ENCODE results near the gene ABCG2. TPM values are rescaled to one million over a fixed set of nuclear protein-coding genes. Genes with fewer than 3 reads are reported as not detected.
"Not testable (repeated sequence)": the region's sequence is repeated elsewhere in the genome, so short reads cannot be mapped to it uniquely, and the experiment has no call there.

The ABCG2 gene
- total and polyA plus RNA-seq, 5 donors from 2014 or later, result 0.27 to 0.69 (median 0.48) TPM

GRCh38 chr4:88134111-88134510 is 24.3 kb downstream of the ABCG2 start:
- no peak for DNase-seq
- Histone ChIP-seq H3K36me3 (ENCODE audit: control insufficient read depth, insufficient read depth, low read length) (no peaks in the 10 kb centered on the region), H3K4me1 (ENCODE audit: control insufficient read depth, insufficient read depth, low read length, poor library complexity, severe bottlenecking) (no peaks in the 10 kb centered on the region), H3K4me3 (ENCODE audit: low read depth, low read length) (no peak overlapping the region), H3K27me3 (ENCODE audit: control insufficient read depth, insufficient read depth, low read length) (no peaks in the 10 kb centered on the region), H3K9me3 (ENCODE audit: control insufficient read depth in 2 of 2, low read length in 2 of 2) (no peaks in the 10 kb centered on the region), H3K27ac (ENCODE audit: insufficient read depth, low read length, poor library complexity, severe bottlenecking) (no peak overlapping the region)
- Mint-ChIP-seq H3K4me1 (no peaks in the 10 kb centered on the region), H3K27ac (no peak overlapping the region), H3K4me3 (no peak overlapping the region), H3K27me3 (no peaks in the 10 kb centered on the region), H3K9me3 (peaks cover 0 to 5% (median 0%) of the 10 kb centered on the region in 7 donors), H3K36me3 (no peaks in the 10 kb centered on the region)
- no peak for ATAC-seq (ENCODE audit: low read depth in 2 of 2)

DNA sequence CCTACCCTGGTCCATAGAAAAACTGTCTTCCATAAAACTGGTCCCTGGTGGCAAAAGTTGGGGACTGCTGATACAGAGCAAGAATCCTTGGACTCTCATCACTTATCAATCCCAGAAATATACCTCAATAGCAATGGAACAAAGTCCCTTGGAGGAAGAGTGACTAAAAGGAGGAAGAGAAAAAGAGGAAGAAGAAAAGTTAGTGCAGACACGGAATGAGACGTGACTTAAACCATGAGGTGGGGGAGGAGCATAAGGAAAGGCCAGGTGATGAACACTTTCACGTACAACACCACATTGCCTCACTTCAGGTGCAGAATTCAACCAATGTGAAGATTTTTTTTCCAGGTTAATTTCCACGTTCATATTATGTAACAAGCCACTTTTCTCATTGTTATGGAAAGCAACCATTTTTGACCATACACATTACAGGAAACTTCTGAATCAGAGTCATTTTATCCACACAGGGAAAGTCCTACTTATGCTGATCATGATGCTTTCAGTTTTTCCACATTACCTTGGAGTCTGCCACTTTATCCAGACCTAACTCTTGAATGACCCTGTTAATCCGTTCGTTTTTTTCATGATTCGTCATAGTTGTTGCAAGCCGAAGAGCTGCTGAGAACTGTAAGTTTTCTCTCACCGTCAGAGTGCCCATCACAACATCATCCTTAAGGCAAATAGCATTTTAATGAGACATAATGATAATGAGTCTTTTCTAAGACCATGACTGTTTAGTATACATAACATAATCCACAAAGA is 27.7 kb downstream of the ABCG2 start:
- no peak for DNase-seq
- Histone ChIP-seq H3K4me1 (ENCODE audit: control insufficient read depth, insufficient read depth, low read length, poor library complexity, severe bottlenecking) (no peaks in the 10 kb centered on the region), H3K27me3 (ENCODE audit: control insufficient read depth, insufficient read depth, low read length) (no peaks in the 10 kb centered on the region), H3K4me3 (ENCODE audit: low read depth, low read length) (no peak overlapping the region), H3K36me3 (ENCODE audit: control insufficient read depth, insufficient read depth, low read length) (no peaks in the 10 kb centered on the region), H3K27ac (ENCODE audit: insufficient read depth, low read length, poor library complexity, severe bottlenecking) (no peak overlapping the region), H3K9me3 (ENCODE audit: control insufficient read depth in 2 of 2, low read length in 2 of 2) (no peaks in the 10 kb centered on the region)
- Mint-ChIP-seq H3K36me3 (no peaks in the 10 kb centered on the region), H3K9me3 (peaks cover 0 to 7% (median 2%) of the 10 kb centered on the region in 7 donors), H3K27me3 (no peaks in the 10 kb centered on the region), H3K27ac (no peak overlapping the region), H3K4me1 (no peaks in the 10 kb centered on the region), H3K4me3 (no peak overlapping the region)
- no peak for ATAC-seq (ENCODE audit: low read depth in 2 of 2)

- ATAC-seq (ENCODE audit: low read depth in 2 of 2) (no peak), DNase-seq (no peak)
- H3K27me3 Mint-ChIP-seq, result no peaks in the 10 kb centered on the region
- no peaks in the 10 kb centered on the region for H3K36me3 ChIP-seq (ENCODE audit: control insufficient read depth, insufficient read depth, low read length)
- H3K27ac Mint-ChIP-seq, result no peak overlapping the region
- H3K27ac ChIP-seq (ENCODE audit: insufficient read depth, low read length, poor library complexity, severe bottlenecking), result no peak overlapping the region
- no peak overlapping the region for H3K4me3 ChIP-seq (ENCODE audit: low read depth, low read length)
- H3K9me3 Mint-ChIP-seq, result peaks cover 0 to 7% (median 2%) of the 10 kb centered on the region in 7 donors
- H3K4me1 ChIP-seq (ENCODE audit: control insufficient read depth, insufficient read depth, low read length, poor library complexity, severe bottlenecking), result no peaks in the 10 kb centered on the region
- H3K27me3 ChIP-seq (ENCODE audit: control insufficient read depth, insufficient read depth, low read length), result no peaks in the 10 kb centered on the region
- H3K9me3 ChIP-seq (ENCODE audit: control insufficient read depth in 2 of 2, low read length in 2 of 2), result no peaks in the 10 kb centered on the region
- H3K4me3 Mint-ChIP-seq, result no peak overlapping the region
- H3K36me3 Mint-ChIP-seq, result no peaks in the 10 kb centered on the region
- no peaks in the 10 kb centered on the region for H3K4me1 Mint-ChIP-seq
Observed at GRCh38 chr4:88130003-88130402, 28.4 kb downstream of the ABCG2 start.

DNA sequence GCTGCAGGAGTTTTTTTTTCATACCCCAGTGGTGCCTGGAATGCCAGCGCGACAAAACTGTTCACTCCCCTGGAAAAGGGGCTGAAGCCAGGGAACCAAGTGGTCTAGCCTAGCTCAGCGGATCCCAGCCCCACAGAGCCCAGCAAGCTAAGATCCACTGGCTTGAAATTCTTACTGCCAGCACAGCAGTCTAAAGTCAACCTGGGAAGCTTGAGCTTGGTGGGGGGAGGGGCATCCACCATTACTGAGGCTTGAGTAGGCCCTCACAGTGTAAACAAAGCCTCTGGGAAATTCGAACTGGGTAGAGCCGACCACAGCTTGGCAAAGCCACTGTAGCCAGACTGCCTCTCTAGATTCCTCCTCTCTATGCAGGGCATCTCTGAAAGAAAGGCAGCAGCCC is 36.2 kb downstream of the ABCG2 start:
- ATAC-seq (ENCODE audit: low read depth in 2 of 2); H3K27me3 ChIP-seq (ENCODE audit: control insufficient read depth, insufficient read depth, low read length); H3K4me3 Mint-ChIP-seq; H3K36me3 ChIP-seq (ENCODE audit: control insufficient read depth, insufficient read depth, low read length); DNase-seq; H3K27ac ChIP-seq (ENCODE audit: insufficient read depth, low read length, poor library complexity, severe bottlenecking); H3K27me3 Mint-ChIP-seq; H3K4me3 ChIP-seq (ENCODE audit: low read depth, low read length); H3K36me3 Mint-ChIP-seq; H3K4me1 ChIP-seq (ENCODE audit: control insufficient read depth, insufficient read depth, low read length, poor library complexity, severe bottlenecking); H3K4me1 Mint-ChIP-seq; H3K27ac Mint-ChIP-seq: not testable (repeated sequence)
- peaks cover 1 to 26% (median 12%) of the 10 kb centered on the region in 7 donors for H3K9me3 Mint-ChIP-seq
- H3K9me3 ChIP-seq (ENCODE audit: control insufficient read depth in 2 of 2, low read length in 2 of 2), result peaks cover 6 to 16% of the 10 kb centered on the region in 2 experiments

DNA sequence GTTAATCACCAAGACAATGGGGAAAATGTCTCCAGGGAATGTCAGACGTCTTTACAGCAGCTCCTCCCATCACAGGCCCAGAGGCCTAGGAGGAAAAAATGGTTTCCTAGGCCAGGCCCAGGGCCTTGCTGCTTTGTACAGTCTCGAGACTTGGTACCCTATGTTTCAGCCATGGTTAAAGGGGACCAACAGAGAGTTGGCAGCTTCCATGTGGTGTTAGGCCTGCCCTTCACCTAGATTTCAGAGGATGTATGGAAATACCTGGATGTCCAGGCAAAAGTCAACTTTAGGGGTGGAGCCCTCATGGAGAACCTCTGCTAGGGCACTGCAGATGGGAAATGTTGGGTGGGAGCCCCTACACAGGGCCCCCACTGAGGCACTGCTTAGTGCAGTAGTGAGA is 38.5 kb downstream of the ABCG2 start:
- no peaks in the 10 kb centered on the region for H3K36me3 ChIP-seq (ENCODE audit: control insufficient read depth, insufficient read depth, low read length)
- peaks cover 9% of the 10 kb centered on the region for H3K36me3 Mint-ChIP-seq
- DNase-seq (no peak), ATAC-seq (ENCODE audit: low read depth in 2 of 2) (no peak)
- H3K4me3 Mint-ChIP-seq, result no peak overlapping the region
- no peaks in the 10 kb centered on the region for H3K4me1 ChIP-seq (ENCODE audit: control insufficient read depth, insufficient read depth, low read length, poor library complexity, severe bottlenecking)
- H3K27ac Mint-ChIP-seq, result no peak overlapping the region
- H3K27ac ChIP-seq (ENCODE audit: insufficient read depth, low read length, poor library complexity, severe bottlenecking), result no peak overlapping the region
- peaks cover 1 to 23% (median 12%) of the 10 kb centered on the region in 7 donors for H3K9me3 Mint-ChIP-seq
- peaks cover 7% of the 10 kb centered on the region for H3K27me3 Mint-ChIP-seq
- no peaks in the 10 kb centered on the region for H3K4me1 Mint-ChIP-seq
- no peak overlapping the region for H3K4me3 ChIP-seq (ENCODE audit: low read depth, low read length)
- peaks cover 6 to 16% of the 10 kb centered on the region in 2 experiments for H3K9me3 ChIP-seq (ENCODE audit: control insufficient read depth in 2 of 2, low read length in 2 of 2)
- no peaks in the 10 kb centered on the region for H3K27me3 ChIP-seq (ENCODE audit: control insufficient read depth, insufficient read depth, low read length)

GRCh38 chr4:88115587-88115986 is 42.9 kb downstream of the ABCG2 start:
- no peaks in the 10 kb centered on the region for H3K36me3 ChIP-seq (ENCODE audit: control insufficient read depth, insufficient read depth, low read length)
- H3K36me3 Mint-ChIP-seq, result peaks cover 4% of the 10 kb centered on the region
- ATAC-seq (ENCODE audit: low read depth in 2 of 2), result no peak
- no peak overlapping the region for H3K4me3 Mint-ChIP-seq
- no peak overlapping the region for H3K27ac ChIP-seq (ENCODE audit: insufficient read depth, low read length, poor library complexity, severe bottlenecking)
- no peaks in the 10 kb centered on the region for H3K4me1 Mint-ChIP-seq
- H3K27ac Mint-ChIP-seq, result no peak overlapping the region
- no peaks in the 10 kb centered on the region for H3K27me3 Mint-ChIP-seq
- no peak for DNase-seq
- no peaks in the 10 kb centered on the region for H3K4me1 ChIP-seq (ENCODE audit: control insufficient read depth, insufficient read depth, low read length, poor library complexity, severe bottlenecking)
- H3K4me3 ChIP-seq (ENCODE audit: low read depth, low read length), result no peak overlapping the region
- H3K27me3 ChIP-seq (ENCODE audit: control insufficient read depth, insufficient read depth, low read length), result no peaks in the 10 kb centered on the region
- peaks cover 2 to 9% of the 10 kb centered on the region in 2 experiments for H3K9me3 ChIP-seq (ENCODE audit: control insufficient read depth in 2 of 2, low read length in 2 of 2)
- peaks cover 0 to 13% (median 6%) of the 10 kb centered on the region in 7 donors for H3K9me3 Mint-ChIP-seq

GRCh38 chr4:88112856-88113255 is 45.6 kb downstream of the ABCG2 start:
- Mint-ChIP-seq H3K9me3 (peaks cover 0 to 1% (median 0%) of the 10 kb centered on the region in 7 donors), H3K4me1 (no peaks in the 10 kb centered on the region), H3K36me3 (no peaks in the 10 kb centered on the region), H3K27me3 (no peaks in the 10 kb centered on the region), H3K27ac (no peak overlapping the region), H3K4me3 (no peak overlapping the region)
- H3K4me1 ChIP-seq (ENCODE audit: control insufficient read depth, insufficient read depth, low read length, poor library complexity, severe bottlenecking), result no peaks in the 10 kb centered on the region
- H3K27ac ChIP-seq (ENCODE audit: insufficient read depth, low read length, poor library complexity, severe bottlenecking), result no peak overlapping the region
- no peaks in the 10 kb centered on the region for H3K36me3 ChIP-seq (ENCODE audit: control insufficient read depth, insufficient read depth, low read length)
- no peaks in the 10 kb centered on the region for H3K9me3 ChIP-seq (ENCODE audit: control insufficient read depth in 2 of 2, low read length in 2 of 2)
- no peak overlapping the region for H3K4me3 ChIP-seq (ENCODE audit: low read depth, low read length)
- ATAC-seq (ENCODE audit: low read depth in 2 of 2) (no peak), DNase-seq (no peak)
- H3K27me3 ChIP-seq (ENCODE audit: control insufficient read depth, insufficient read depth, low read length), result no peaks in the 10 kb centered on the region

DNA sequence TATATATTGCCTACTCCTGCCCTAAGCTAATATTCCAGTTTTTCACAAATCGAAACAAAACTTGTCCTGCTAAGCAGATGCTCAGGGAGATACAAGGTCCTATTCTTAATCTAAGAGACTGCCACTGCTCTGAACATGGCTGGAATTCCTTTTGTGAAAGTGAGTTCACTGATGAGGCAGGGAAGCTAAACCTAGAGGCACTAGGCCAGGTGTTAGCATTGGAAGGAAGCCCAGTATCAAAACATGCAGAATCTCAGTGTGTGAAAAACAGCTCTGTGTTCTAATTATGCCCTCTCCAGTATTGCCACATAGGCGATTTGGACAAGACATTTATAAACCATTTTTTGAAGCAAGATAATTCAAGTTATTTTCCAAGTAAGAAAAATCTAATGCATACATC is 47.6 kb downstream of the ABCG2 start:
- no peak overlapping the region for H3K27ac ChIP-seq (ENCODE audit: insufficient read depth, low read length, poor library complexity, severe bottlenecking)
- H3K4me1 Mint-ChIP-seq, result no peaks in the 10 kb centered on the region
- no peaks in the 10 kb centered on the region for H3K27me3 Mint-ChIP-seq
- no peak overlapping the region for H3K4me3 Mint-ChIP-seq
- H3K27me3 ChIP-seq (ENCODE audit: control insufficient read depth, insufficient read depth, low read length), result no peaks in the 10 kb centered on the region
- no peak overlapping the region for H3K27ac Mint-ChIP-seq
- H3K9me3 ChIP-seq (ENCODE audit: control insufficient read depth in 2 of 2, low read length in 2 of 2), result no peaks in the 10 kb centered on the region
- no peaks in the 10 kb centered on the region for H3K36me3 ChIP-seq (ENCODE audit: control insufficient read depth, insufficient read depth, low read length)
- ATAC-seq (ENCODE audit: low read depth in 2 of 2), result no peak
- H3K36me3 Mint-ChIP-seq, result no peaks in the 10 kb centered on the region
- no peaks in the 10 kb centered on the region for H3K4me1 ChIP-seq (ENCODE audit: control insufficient read depth, insufficient read depth, low read length, poor library complexity, severe bottlenecking)
- no peak for DNase-seq
- H3K9me3 Mint-ChIP-seq, result no peaks in the 10 kb centered on the region
- no peak overlapping the region for H3K4me3 ChIP-seq (ENCODE audit: low read depth, low read length)

Data from CD4-positive, CD25-positive, alpha-beta regulatory T cell (primary cell).